ENCODE measurements around the gene DCTN2. TPM values are rescaled to one million over a fixed set of nuclear protein-coding genes. Genes with fewer than 3 reads are reported as not detected.

DCTN2 gene
- total RNA-seq, 2 experiments from 2014 or later = 84.3 to 88.2 TPM

DNA sequence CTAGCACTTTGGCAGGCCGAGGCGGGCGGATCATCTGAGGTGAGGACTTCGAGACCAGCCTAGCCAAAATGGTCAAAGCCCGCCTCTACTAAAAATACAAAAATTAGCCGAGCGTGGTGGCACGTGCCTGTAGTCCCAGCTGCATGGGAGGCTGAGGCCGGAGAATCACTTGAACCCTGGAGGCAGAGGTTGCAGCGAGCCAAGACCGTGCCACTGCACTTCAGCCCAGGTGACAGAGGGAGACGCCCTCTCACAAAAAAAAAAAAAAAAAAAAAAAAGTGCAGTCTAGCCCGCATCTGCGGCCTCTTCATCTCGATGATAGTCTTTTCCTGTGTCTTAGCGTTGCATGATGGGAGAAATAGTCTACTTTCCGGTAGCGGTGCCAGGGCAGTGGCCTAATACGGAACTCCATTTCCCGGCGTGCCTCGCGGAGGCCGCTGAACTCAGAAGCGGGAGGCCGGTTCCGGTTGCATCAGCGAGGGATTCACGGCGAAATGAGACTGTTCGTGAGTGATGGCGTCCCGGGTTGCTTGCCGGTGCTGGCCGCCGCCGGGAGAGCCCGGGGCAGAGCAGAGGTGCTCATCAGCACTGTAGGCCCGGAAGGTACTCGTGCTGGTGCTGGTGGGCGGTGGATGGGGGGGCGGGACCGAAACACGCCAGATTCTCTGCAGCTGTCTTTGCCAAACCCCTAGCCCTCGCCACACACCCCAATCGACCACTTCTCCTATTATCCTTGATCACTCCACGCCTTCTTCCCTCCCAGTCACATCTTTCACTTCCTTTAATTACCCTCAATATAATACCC, 59.2 kb downstream of the DCTN2 start, which contains the start of gene MARS1:
Gene MARS1, plus strand, starts transcription at position 472 of the 805 bp plus-strand sequence. Its CDS starts 23 bp downstream, at position 495.
- ChIA-PET CTCF (interaction anchor here (0.8 to 1.6 kb wide), 6 partner anchors 8 to 53 kb away, joined by 3 to 5 read pairs (median 4); partner anchors contain the start of genes ARHGAP9, DDIT3 and INHBC), POLR2A (interaction anchor here (1.6 kb wide), 1 partner anchor 32 kb away, joined by 7 read pairs; the partner anchor contains the start of gene DDIT3)

DNA sequence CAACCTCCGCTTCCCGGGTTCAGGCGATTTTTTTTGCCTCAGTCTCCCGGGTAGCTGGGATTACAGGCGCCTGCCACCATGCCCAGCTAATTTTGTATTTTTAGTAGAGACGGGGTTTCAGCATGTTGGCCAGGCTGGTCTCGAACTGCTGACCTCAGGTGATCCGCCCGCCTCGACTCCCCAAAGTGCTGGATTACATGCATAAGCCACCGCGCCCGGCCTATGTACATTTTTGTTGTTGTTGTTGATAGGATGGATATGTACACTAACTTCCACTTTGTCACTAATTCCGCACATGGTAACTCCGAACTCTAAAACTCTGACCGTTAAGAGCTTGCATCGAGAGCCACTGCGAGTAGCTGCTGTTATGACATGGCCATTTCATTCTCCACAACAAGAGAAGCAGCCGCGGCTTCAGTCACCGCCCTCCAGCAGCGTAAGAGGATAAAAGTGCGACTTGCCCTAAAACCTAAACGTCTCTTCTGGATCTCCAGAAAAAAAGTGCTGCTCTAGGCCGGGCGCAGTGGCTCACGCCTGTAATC, 59.9 kb downstream of the DCTN2 start:
- CTCF ChIA-PET = interaction anchor here (0.8 to 1.6 kb wide), 4 partner anchors 10 to 52 kb away, joined by 3 to 6 read pairs (median 4); partner anchors contain the start of genes DDIT3 and INHBC
- POLR2A ChIA-PET = interaction anchor here (0.6 to 1.7 kb wide), 2 partner anchors 10 to 11 kb away, joined by 4 to 5 read pairs; no protein-coding TSS in a partner anchor

DNA sequence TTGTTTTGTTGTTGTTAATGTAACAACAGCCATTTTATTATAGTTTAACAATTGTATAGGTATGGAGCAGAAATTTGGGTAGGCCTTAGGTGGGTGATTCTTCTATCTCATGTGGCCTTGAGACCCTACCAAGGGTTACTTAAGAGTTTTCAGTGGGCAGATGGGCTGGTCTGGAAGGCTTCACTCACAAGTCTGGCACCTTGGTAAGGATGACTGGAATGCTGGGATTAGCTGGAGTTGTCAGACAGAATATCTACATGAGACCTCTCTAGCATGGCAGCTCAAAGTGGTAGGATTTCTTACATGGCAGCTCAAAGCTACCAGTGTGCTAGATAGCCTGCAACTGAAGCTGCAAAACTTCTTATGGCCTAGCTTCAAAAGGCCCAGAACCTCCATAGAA, 61.3 kb downstream of the DCTN2 start:
- ChIA-PET CTCF (interaction anchor here (1.0 to 1.3 kb wide), 2 partner anchors 9 to 27 kb away, joined by 3 read pairs; partner anchors contain the start of gene GLI1), POLR2A (interaction anchor here (1.7 kb wide), 1 partner anchor 9 kb away, joined by 5 read pairs; no protein-coding TSS in a partner anchor)

DNA sequence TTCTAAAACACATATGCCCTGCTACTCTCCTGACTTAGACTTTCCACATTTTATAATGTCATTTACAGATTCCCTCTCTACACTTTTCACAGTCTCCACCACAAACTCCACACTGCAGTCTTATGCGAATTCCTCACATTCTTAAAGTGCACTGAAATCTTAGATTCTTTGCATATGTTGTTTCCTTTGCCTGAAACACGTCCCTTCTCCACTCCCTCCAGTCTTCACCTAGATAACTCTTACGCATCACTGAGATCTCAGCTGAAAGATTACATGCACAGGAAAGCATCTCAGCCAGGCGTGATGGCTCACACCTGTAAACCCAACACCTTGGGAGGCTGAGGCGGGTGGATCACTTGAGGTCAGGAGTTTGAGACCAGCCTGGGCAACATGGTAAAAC, 63.5 kb downstream of the DCTN2 start:
- ChIA-PET POLR2A (no interaction called here), CTCF (no interaction called here)

DNA sequence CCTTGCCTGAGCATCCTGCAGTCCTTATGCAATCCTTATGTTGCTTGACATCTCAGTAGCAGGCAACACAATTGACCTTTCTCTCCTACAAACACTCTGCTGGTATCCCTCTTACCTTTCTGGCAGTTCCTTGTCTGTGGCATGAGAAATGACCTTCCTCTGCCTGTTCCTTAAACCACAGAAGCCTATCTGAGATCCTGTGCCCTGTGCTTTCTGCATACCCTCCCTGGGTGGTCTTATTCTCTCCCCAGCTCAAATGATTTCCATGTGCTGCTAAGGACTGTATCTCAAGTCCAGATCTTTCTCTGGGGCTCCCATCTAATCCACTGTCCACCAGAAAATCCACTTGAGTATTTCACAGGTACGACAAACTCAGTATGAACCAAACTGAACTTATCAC, 65.3 kb downstream of the DCTN2 start:
- ChIA-PET POLR2A (no interaction called here), CTCF (interaction anchor here (1.1 to 8.5 kb wide), 2 partner anchors 21 to 29 kb away, joined by 3 to 120 read pairs; partner anchors contain the start of gene GLI1)

Other genes starting within 250 kb of the DCTN2 start
- 10 to 100 TPM; 28.0 to 29.7 TPM for gene R3HDM2, start 116.1 kb downstream of the DCTN2 start, total RNA-seq
- gene INHBC, start 112.4 kb downstream of the DCTN2 start, total RNA-seq = not detected
- gene INHBE, start 91.9 kb downstream of the DCTN2 start, total RNA-seq = 1 to 10 TPM; 1.1 to 1.2 TPM
- gene GLI1, start 87.4 kb downstream of the DCTN2 start, total RNA-seq = under 1 TPM; 0.46 to 0.50 TPM
- 100 to 1,000 TPM; 130 to 133 TPM for gene ARHGAP9, start 67.3 kb downstream of the DCTN2 start, total RNA-seq
- gene MARS1, start 59.1 kb downstream of the DCTN2 start, total RNA-seq = 100 to 1,000 TPM; 438 to 455 TPM
- gene DDIT3, start 26.7 kb downstream of the DCTN2 start, total RNA-seq = 1 to 10 TPM; 9.6 to 9.8 TPM
- 10 to 100 TPM; 53.3 to 53.4 TPM for gene MBD6, start 24.4 kb downstream of the DCTN2 start, total RNA-seq
- gene KIF5A, start 2.9 kb upstream of the DCTN2 start, total RNA-seq = 1 to 10 TPM; 1.7 to 2.0 TPM
- 10 to 100 TPM; 22.3 to 24.4 TPM for gene PIP4K2C, start 44.0 kb upstream of the DCTN2 start, total RNA-seq
- gene DTX3, start 57.6 kb upstream of the DCTN2 start, total RNA-seq = 10 to 100 TPM; 13.3 to 14.5 TPM
- gene ARHGEF25, start 64.2 kb upstream of the DCTN2 start, total RNA-seq = 1 to 10 TPM; 1.6 to 2.3 TPM
- gene B4GALNT1, start 86.0 kb upstream of the DCTN2 start, total RNA-seq = 1 to 10 TPM; 3.2 TPM
- gene OS9, start 146.9 kb upstream of the DCTN2 start, total RNA-seq = 10 to 100 TPM; 77.3 to 83.5 TPM
- 10 to 100 TPM; 29.3 to 29.7 TPM for gene AGAP2, start 191.6 kb upstream of the DCTN2 start, total RNA-seq
- 10 to 100 TPM in 1 of 2 experiments, 1 to 10 TPM in 1; 8.6 to 10.6 TPM for gene TSPAN31, start 197.8 kb upstream of the DCTN2 start, total RNA-seq
- gene CDK4, start 205.1 kb upstream of the DCTN2 start, total RNA-seq = 100 to 1,000 TPM; 297 to 307 TPM
- gene MARCHF9, start 207.9 kb upstream of the DCTN2 start, total RNA-seq = 10 to 100 TPM; 27.0 to 27.6 TPM
- gene CYP27B1, start 219.9 kb upstream of the DCTN2 start, total RNA-seq = 10 to 100 TPM; 10.8 to 11.4 TPM
- 10 to 100 TPM; 69.1 to 74.5 TPM for gene METTL1, start 224.9 kb upstream of the DCTN2 start, total RNA-seq
- 1 to 10 TPM; 4.2 to 5.0 TPM for gene EEF1AKMT3, start 225.4 kb upstream of the DCTN2 start, total RNA-seq
- 10 to 100 TPM; 66.0 to 69.8 TPM for gene TSFM, start 235.6 kb upstream of the DCTN2 start, total RNA-seq